ENCODE measurements around the gene ADRA2C.

The ADRA2C gene

DNA sequence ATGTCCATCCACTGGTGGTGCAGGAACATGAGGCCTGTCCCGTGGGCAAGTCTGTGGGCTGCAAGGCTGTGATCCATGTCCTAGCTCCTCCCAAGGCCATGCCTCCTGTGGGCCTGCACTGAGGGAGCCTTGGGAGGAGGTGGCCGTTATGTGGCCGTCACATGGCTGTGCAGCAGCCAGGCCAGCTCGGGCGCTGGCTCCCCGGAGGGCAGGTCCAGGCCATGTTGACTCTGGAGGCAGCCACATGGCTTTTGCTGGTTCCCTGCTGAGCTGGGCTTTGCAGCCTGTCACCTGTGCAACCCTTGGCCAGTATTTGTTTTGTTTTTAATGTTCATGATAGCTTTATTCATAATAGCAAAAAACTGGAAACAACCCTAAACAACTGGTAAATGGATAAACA, 13.3 kb downstream of the ADRA2C start:
- FAIRE-seq = no peak

DNA sequence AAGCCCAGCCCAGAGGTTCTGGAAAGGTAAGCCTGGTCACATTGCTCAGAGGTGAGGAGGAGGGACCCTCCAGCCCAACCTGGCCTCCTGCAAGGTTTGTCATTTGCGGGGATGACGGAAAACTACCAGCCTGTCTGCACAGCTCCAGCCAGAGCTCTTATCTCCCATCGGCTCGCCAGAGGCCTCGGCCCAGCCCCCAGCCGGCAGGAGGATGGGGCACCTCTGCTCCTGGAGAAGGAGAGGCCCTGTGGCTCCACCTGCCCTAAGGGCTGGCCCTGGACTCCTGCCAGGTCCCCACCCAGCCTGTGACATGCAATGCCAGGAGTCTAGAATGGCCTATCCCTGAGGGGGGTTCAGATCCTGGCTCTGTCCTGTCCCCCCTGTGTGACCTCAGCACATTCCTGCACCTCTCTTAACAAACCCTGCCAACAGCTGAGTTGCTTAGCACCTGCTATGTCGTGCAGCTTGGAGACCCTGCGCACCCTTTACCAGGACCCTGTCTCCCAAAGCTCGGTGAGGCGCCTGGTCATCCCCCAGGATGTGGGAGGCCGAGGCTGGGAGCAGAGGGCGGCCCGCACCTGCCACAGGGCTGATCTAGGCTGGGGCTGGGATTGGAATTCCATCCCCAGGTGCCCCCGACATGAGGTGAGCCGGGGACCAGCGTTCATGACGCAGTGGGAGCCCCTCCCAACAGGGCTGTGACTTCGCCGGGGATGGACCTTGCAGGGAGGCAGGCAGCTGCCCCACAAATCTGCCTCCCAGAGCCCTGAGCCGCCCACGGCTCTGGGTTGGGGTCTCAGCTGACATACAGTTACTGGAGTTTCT, 14.4 kb downstream of the ADRA2C start:
- FAIRE-seq = no peak

DNA sequence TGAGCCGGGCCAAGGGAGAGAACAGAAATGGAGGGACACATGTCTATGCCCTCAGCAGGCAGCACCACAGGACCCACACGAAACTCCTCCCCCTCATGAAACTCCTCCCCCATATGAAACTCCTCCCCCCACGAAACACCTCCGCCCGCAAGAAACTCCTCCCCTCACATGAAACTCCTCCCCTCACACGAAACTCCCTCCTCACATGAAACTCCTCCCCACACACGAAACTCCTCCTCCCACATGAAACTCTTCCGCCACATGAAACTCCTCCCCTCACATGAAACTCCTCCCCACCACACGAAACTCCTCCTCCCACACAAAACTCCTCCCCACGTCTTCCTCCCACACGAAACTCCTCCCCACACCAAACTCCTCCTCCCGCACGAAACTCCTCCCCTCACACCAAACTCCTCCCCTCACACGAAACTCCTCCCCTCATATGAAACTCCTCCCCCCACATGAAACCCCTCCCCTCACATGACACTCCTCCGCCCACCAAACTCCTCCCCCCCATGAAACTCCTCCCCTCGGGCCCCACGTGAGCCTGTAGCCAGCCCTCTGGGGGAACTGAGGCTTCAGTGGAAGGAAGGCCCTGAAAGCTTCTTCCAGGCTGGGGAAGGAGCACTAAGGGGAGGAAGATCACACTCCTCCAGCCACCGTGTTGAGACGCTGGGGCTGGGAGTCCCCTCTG, 15.2 kb downstream of the ADRA2C start:
- FAIRE-seq = no peak

DNA sequence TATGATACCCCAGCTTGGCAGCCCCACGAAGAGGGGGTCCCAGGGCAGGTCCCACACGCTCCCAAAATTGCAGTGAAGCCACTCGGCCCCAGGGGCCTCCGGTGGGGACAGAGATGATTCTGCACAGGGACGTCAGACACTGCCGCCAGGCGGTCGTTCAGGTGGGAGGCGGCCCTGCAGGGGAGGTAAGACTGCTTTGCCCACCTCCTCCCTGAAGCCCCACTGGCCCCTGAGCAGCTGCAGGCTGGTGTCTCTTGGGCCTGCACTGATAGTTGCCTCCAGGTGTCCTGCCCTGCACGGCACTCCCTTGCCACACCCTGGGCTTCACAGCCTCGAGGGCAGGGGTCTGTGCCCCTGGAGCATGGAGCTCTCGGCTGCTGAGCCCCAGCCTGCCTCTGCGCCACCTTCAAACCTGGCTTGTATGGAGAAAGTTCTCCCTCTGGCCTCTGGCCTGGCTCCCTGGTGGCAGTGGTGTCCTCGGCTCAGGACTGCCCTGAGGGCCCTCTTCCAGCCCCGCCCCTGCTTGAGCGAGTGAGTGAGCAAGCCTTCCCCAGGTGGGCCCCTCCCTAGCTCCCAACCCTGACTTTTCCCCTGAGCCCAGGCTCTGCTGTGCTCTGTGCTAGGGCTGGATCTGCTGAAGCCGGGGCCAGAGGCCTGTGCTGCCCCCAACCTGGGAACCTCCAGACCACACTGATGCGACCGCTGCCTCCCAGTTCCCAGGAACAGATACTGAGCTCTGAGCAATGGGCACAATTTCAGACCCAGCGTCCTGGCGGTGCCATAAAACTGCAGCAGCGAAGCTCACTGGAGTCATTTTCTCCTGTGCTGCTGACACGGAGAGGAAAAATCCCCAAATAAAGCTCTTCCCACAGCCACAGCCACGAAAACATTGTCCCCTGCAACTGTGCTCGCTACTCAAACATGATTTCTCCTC, 16.1 kb downstream of the ADRA2C start:
- no peak for FAIRE-seq

DNA sequence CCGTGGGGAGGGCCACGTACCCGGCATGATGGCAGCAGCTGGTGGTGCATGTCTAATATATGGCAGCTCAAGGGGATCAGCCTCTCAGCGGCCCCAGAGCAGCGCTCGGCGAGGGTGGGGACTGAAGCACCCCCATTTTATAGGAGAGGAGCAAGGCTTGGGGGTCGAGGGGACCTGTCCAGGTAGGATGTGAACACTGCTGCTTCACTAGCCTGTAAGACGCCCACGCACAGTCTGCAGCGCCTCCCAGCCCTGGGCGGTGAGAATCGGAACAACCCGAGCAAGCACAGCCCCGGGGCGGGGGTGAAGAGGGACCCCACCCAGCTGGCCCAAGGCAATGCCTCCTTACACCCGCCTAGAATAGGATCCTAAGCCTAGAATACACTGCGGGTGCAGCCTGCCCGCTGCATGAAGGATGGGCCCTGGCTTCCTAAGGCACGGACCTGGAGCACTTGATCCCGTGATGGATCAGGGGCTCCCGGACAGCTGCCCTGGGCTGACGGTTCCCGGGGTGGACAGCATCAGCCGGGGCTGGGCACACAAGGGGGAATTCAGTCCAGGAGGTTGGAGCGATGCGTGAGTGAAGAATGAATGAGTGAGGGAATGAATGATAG, 17.6 kb downstream of the ADRA2C start:
- FAIRE-seq = no peak

DNA sequence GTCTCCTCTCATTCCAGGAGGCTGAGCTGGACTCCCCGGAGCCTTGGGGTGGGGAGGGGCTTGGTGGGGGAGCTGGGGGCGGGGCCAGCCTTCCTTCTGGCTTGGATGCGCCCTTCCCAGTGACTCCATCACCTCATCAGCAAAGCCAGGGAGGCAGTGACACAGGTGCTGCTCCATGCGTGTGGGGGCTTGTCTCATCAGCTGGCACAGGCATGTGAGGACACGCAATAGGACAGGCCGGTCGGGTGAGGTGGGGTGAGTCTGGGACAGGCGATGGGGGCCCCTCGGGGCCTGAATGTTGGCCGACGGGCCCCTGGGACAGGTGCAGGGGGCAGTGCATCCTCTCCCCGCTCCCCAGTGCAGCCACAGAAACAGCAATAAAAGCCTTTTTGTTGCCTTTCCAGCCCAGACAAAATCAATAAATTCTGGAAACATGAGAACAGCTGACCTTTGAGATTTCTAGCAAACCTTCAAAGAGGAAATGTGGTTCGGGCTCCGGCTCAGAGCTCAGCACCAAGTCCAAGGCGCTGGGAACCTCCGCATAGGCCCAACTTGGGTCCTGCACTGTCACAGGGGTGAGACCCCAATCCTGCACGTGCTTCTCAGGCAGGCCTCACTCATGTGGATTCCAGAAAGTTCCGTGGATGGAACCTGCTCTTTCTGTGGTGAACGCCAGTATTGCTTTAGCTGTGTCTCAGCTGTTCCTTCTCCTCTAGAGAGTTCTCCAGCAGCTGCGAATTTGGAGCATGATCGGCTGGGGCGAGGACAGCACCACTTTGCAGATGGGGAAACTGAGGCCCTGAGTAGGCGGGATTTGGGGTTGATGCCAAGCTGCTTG, 18.5 kb downstream of the ADRA2C start:
- FAIRE-seq = no peak

DNA sequence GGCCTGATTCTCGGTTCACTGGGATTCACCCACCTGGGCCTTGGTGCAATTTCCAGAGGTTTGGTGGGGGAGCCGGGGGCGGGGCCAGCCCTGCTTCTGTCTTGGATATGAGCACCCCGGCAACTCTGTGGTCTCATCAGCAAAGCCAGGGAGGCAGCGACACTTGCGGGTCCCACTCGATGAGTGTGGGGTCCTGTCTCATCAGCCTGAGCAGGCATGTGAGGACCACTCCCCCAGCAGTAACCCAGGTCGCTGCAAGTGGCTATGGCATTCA, 19.0 kb downstream of the ADRA2C start:
- FAIRE-seq = no peak

DNA sequence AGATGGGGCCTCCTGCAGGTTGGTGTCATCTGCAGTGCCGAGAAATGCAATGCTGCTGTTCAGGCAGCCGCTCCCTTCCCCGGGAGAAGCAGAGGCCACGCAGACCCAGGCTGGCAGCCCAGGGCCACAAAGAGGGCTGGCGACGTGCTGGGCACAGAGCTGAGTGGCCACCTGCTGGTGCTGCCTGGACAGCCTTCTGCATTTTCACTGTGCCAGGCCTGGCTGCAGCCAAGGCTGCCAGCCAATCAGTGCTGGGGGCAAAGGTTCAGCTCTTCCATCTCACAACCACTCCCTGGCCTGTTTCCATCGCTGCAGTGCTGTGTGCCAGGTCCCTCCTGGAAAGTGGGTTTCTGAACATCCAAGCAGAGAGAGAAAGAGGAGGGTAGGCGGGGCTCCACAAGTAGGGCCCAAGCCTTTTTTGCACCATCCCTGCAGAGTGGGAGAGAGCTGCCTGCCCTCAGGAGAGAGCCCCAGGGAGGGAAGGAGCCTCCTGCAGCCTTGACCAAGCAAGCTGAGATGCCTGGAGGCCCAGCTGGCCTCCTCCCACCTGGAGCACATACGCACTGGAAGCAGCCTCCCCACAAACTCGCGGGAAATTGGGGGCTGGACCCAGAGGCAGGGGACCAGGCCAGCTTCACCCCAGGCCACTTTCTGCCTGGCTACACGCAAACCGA, 20.1 kb downstream of the ADRA2C start:
- no peak for FAIRE-seq

DNA sequence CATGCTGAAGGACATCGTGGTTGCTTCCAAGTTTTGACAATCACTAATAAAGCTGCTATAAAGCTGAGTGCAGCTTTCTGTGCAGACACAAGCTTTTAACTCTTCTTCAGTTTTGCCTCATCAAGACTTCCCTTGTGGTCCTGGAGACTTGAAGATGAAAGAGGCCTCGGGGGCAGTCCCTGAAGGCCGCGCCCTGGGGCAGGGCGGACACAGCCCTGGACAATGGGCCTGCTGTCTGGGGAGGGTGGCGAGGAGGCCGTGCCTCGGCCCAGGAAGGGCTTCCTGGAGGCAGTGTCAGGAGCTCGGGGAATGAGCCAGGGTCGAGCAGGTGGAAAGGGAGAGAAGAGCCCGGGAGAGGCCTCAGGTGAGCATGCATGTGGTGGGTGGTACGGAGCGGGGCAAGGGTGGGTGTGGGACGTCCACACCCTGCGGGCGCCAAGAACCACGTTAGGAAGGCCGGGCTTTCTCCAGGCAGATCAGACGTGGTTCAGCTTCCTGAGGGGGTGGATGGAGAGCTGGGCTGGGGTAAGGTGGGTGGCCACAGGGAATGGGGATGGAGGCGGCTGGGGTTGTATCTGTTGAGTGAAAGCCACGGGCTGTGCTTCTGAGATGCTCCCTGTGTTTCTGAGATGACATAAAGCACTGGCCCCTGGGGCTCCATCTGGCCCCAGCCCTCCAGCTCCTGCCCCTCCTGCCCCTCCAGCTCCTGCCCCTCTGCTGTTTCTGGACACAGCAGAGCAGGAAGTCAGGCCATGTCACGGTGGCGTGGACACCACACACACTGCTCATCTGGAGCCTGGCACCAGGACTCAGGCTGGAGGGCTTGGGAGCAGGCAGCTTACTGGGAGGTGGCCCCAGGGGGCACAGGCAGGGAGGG, 21.5 kb downstream of the ADRA2C start:
- no peak for FAIRE-seq

DNA sequence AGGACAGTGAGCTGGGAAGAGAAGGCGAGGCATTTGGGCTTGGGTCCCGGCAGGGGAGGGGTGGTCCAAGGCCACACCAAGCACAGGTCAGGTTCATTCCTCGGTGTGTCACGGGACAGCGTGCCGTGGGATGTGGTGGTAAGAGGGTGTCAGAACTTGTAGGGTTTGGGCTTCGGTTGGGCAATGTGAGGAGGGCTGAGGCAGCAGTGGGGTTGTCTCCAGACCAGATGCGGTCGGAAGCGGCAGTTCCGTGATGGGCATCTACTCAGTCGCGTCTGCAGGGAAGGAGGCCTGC, 22.1 kb downstream of the ADRA2C start:
- no peak for FAIRE-seq

DNA sequence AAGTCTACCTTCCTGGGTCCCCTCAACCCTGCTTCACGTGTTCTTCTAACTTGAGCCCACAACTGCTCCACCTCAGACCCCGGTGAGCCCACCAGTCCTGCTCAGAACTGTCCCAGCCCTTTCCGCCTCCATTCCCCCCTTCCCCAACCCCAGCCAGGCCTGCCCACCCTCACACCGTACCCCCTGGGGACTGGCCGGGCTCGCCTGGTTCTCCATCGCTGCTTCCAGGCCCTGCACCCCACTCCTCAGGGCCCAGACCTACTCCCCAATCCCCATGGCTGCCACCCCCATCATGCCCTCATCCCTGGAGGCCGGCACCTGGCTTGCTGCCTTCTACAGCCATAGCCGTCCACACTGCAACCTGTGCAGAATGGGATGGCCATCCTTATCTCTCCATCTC, 23.4 kb downstream of the ADRA2C start:
- no peak for FAIRE-seq

DNA sequence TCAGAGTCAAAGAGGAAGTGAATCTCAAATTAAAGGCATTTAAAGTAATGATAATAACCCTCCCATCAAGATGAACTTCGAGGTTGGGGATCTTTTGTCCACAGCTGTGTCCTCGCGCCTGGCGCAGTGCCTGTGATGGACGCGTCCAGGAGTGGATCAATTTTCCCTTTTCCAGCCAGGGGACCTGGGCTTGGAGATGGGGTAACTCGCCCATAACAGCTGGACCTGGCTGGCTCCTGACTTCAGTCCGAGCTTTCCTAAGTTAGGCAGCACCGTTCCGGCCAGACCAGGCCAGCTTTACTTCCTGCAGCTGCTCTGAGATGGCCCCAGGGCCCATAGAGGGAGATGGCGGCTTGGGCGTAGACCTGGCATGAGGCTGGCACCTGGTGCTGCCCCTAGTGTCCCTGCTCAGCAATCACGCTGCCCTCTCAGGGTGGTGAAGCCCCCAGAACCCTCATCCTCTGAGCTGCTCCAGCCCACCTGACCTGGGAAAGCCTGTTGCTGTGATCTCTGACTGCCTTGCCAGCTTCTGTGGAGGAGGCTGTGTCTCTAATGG, 23.9 kb downstream of the ADRA2C start:
- no peak for FAIRE-seq

DNA sequence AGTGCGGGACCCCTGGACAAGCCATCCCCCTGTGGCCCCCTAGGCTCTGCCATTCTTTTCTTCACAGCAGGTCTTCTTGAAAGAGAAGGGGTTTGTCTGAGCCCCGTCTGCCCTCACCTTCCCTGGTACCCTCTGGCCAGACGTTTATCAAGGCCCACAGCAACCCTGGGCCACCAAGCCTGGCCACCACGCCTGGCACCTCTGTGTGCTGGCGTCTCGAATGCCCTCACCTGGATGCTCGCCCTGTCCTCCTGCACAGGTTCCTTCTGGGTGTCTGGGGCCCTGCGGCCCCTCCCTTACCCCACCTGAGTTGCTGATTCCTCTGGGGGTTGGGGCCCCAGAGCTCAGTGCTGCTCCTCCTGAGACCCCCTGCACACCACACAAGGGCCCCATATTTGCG, 25.1 kb downstream of the ADRA2C start:
- FAIRE-seq = no peak

DNA sequence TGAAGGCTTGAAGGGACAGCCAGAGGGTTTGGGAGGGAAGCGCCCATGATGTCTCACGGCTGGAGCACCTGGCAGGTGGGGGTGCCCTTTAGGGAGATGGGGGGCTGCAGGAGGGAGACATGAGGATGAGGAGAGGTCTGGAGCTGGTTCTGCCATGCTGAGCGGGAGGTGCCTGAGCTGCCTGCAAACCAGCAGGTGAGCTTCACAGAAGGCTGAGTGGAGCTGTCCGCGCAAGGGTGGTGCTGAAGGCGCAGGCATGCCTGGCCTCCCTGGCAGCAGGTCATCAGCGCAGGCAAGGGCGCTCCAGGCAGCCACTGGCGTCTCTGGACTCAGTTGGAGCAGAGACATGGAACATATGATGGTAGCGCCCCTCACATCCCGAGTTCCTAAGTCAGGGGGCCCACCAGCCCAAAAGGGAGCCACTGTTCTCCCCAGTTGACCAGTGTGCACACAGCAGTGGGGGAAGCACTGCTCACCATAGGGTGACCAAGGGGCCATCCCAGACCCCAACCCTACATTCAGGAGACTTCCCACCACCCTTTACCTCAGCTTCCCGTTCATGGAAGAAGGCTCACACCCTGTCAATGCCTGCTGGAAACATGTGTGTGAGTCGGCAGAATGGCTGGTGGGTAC, 25.8 kb downstream of the ADRA2C start:
- FAIRE-seq = no peak

DNA sequence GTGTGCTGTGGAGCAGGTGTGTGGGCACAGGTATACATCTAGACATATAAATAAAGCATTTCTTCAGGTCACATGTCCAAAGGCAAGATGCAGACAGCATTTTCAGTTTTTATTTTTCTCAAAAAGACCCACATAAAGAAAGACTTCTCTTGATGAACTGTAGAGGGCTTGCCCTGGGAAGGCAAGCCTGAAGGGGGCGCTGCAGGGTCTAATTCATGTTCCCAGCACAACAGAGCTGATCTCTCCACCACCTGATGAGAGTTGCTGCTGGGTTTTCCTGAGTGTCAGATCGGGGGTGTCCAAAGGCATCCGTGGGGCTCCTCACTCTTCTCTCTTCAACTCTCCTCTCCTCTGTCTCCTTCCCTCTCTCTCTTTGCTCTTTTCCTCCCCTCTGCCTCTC, 26.6 kb downstream of the ADRA2C start:
- FAIRE-seq = no peak

DNA sequence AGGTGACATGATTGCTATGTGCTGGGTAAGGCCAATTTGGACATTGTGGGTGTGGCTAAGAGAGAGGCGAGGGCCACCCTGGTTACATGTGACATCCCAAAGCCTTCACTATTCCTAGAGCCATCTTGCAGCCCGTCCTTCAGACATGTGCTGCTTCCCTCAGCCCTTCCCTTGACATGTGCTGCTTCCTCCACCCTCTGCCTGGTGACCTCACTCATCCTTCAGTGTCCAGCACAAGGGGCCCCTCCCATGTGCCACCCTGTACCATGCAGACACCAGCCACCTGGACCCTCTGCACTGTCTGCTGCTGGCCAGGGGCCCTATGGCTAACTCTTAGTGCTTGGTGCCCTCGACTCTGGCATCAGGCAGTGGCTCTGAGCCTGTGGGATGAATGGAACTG, 27.4 kb downstream of the ADRA2C start:
- FAIRE-seq = no peak

DNA sequence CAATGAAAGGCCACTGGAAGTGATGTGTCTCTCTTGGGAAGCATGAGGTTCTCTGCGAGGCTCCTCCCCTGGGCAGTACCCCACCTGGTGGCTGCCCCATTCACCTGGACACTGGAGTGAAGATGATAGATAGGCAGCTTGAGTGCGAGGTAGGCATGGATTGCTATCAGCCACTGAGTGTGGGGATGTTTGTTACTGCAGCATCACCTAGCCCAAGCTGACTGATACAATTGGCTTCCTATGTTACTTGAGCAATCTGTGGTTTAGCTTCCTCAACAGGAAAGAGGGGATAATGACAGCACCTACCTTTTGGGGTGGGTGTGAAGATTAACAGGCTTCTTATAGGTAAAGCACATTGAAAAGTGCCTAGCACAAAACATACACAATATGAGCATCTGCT, 30.8 kb downstream of the ADRA2C start:
- no peak for FAIRE-seq

DNA sequence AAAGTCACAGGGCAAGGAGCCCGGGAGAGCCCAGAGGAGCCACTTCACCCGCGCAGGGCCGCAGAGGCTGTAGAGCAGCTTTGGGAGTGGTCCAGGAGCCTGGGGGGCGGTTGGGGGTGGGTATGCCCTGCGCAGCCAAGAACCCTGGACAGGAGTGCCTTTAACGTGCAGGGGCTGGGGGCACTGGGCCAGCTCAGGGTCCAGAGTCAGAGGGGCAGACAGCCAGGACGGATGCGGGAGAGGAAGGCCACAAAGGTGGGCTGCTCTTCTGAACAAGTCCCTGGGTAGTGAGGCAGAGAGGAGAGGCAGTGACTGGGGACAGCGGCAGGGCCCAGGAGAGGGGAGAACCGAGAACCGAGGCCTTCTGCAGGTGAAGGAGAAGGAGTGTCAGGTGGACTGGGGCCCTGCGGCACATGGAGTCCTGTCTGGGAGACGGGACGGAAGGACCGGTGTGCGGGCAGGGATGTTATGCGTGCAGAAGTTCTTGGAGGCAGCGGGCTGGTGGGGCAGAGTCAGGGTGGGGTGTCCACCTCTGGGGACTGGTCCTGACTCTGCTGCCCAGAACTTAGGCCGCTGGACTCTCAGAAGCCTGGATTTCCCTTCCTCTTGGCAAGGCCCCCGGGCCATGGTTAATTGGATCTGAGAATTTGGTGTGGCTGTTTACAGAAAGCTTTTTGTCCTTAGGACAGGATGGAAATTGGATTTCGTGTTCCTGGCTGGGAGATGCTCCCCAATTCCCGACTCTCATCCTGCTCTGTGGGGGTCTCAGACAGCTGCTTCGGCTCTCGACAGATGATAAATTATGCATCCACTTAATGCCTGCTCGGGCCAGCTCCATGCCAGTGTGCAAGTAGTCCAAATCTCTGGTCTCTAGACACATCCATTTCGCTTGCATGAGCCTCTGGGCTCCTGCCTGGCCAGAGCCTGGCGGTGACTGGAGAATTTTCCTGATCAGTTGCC, 31.9 kb downstream of the ADRA2C start:
- FAIRE-seq = no peak

DNA sequence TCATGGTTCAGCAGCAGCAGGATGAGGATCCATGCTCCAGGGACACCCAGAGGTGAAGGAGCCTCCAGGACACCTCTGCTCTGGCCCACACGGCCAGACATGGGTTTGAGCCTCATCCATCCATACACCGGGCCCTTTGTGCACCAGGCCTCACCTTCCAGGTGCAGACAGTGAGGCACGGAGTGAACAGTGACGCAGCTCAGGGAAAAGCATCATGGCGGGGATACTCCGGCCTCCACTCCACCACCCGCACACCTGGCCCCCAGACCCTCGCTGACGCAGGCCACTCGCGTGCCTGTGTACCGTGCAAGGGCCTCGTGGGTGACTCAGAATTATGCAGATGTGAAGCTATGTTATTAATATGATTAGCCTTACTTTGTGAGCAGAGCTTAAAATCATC, 33.3 kb downstream of the ADRA2C start:
- no peak for FAIRE-seq

Data from colon (tissue), 2 donors.